Natural killer cell (primary cell): ENCODE results near the gene DLG3. TPM values are rescaled to one million over a fixed set of nuclear protein-coding genes. Genes with fewer than 3 reads are reported as not detected.
A peak's percentile ranks its signal among the peaks of the same experiment; 100 is the strongest.

Experiments used
- ATAC-seq, 3 donors: fragments of 150-1000 bp in 2 of 3; fragments of 200-7000 bp in 1 of 3; cut with Tn5 transposase; 1 replicate in 1 of 3; 2 replicates in 2 of 3; pipeline ENCODE4 v1.10.0; 2021; ENCODE audit warnings: mild to moderate bottlenecking in 2 of 3, moderate library complexity in 2 of 3
- DNase-seq, 2 donors: peaks; one replicate each; pipeline versions ENCODE4 v3.0.0 to v3.0.0-alpha.2; 2013 to 2021; ENCODE audit warnings: mixed read lengths in 1 of 2
- H3K27ac ChIP-seq: one replicate; pipeline ENCODE4 v1.5.1; 2013; ENCODE audit warnings: mild to moderate bottlenecking, low read length
- H3K27me3 ChIP-seq: one replicate; pipeline ENCODE4 v1.6.1; 2013; ENCODE audit warnings: low read length; ENCODE audit not compliant: control insufficient read depth, insufficient read depth
- H3K36me3 ChIP-seq: one replicate; pipeline ENCODE4 v1.6.1; 2013; ENCODE audit warnings: low read length; ENCODE audit not compliant: control insufficient read depth, insufficient read depth
- H3K4me1 ChIP-seq: one replicate; pipeline ENCODE4 v1.6.1; 2013; ENCODE audit warnings: low read length; ENCODE audit not compliant: control insufficient read depth, insufficient read depth
- H3K4me3 ChIP-seq: one replicate; pipeline ENCODE4 v1.5.1; 2013; ENCODE audit warnings: low read length
- H3K9me3 ChIP-seq: one replicate; pipeline ENCODE4 v1.6.1; 2013; ENCODE audit warnings: low read length; ENCODE audit not compliant: control insufficient read depth, insufficient read depth
- H3K27ac Mint-ChIP-seq, 2 donors: one replicate each; pipeline ENCODE4 v1.8.0; 2022; ENCODE audit warnings: mild to moderate bottlenecking in 2 of 2, mixed read lengths in 2 of 2, moderate library complexity in 1 of 2
- H3K27me3 Mint-ChIP-seq, 2 donors: one replicate each; pipeline ENCODE4 v1.8.0; 2022; ENCODE audit warnings: low read depth in 2 of 2, mixed read lengths in 2 of 2
- H3K36me3 Mint-ChIP-seq: one replicate; pipeline ENCODE4 v1.8.0; 2022; ENCODE audit warnings: mixed read lengths
- H3K4me1 Mint-ChIP-seq, 2 donors: one replicate each; pipeline ENCODE4 v1.8.0; 2022; ENCODE audit warnings: mixed read lengths in 2 of 2
- H3K4me3 Mint-ChIP-seq: one replicate; pipeline ENCODE4 v1.8.0; 2022; ENCODE audit warnings: mild to moderate bottlenecking, moderate library complexity, mixed read lengths
- H3K9me3 Mint-ChIP-seq, 2 donors: one replicate each; pipeline ENCODE4 v1.8.0; 2022; ENCODE audit warnings: mixed read lengths in 2 of 2
- CTCF ChIP-seq: fragments of 200-600 bp; IDR thresholded peaks from one replicate; pipeline ENCODE4 v1.8.0; 2022; ENCODE audit warnings: antibody characterized with exemption
- WGBS: methylation state at CpG from one replicate; pipeline ENCODE4 v1.1.7; 2013; ENCODE audit warnings: missing lambda C conversion rate; ENCODE audit not compliant: insufficient coverage; 5-methylcytosine and 5-hydroxymethylcytosine counted together
- intact Hi-C: fragments of 100-400 bp; cut with micrococcal nuclease; formaldehyde crosslinking; loops from one replicate; pipeline ENCODE4 v1.14.2; 2022
- total RNA-seq, 4 donors: library from RNA; stranded (reverse); fragments of 120-200 nt in 1 of 4; gene quantifications; one replicate each; pipeline versions ENCODE4 v1.2.3 to v1.2.4, GENCODE V29; 2013 to 2022

The DLG3 gene
- total RNA-seq, 3 donors from 2014 or later (not counting 1 experiment from before 2014, with no cell fraction given): 13.6 to 17.6 (median 15.9) TPM

GRCh38 chrX:70549429-70549828 is 104.8 kb downstream of the DLG3 start:
- TF ChIP-seq CTCF: no peak
- no peaks in the 10 kb centered on the region for H3K36me3 Mint-ChIP-seq
- 0% methylated on average over 1 of the region's 3 CpGs for WGBS
- H3K36me3 ChIP-seq: no peaks in the 10 kb centered on the region
- no peak overlapping the region for H3K4me3 ChIP-seq
- H3K27ac ChIP-seq: no peak overlapping the region
- H3K9me3 Mint-ChIP-seq: no peaks in the 10 kb centered on the region
- no peaks in the 10 kb centered on the region for H3K27me3 ChIP-seq
- DNase-seq: no peak
- H3K4me3 Mint-ChIP-seq: no peak overlapping the region
- no peaks in the 10 kb centered on the region for H3K4me1 Mint-ChIP-seq
- no peak overlapping the region for H3K27ac Mint-ChIP-seq
- H3K9me3 ChIP-seq: no peaks in the 10 kb centered on the region
- intact Hi-C loops: no loop called here
- no peak for ATAC-seq
- H3K27me3 Mint-ChIP-seq: peaks cover 6 to 19% of the 10 kb centered on the region in 2 donors
- no peaks in the 10 kb centered on the region for H3K4me1 ChIP-seq

GRCh38 chrX:70552130-70552704 is 107.6 kb downstream of the DLG3 start:
- no peaks in the 10 kb centered on the region for H3K9me3 Mint-ChIP-seq
- no peaks in the 10 kb centered on the region for H3K9me3 ChIP-seq
- intact Hi-C loops: no loop called here

GRCh38 chrX:70553516-70553915 is 108.9 kb downstream of the DLG3 start:
- Mint-ChIP-seq H3K27ac (no peak overlapping the region), H3K36me3 (no peaks in the 10 kb centered on the region), H3K4me3 (no peak overlapping the region), H3K9me3 (no peaks in the 10 kb centered on the region), H3K27me3 (peaks cover 6 to 33% of the 10 kb centered on the region in 2 donors), H3K4me1 (no peaks in the 10 kb centered on the region)
- ATAC-seq (no peak), DNase-seq (no peak)
- Histone ChIP-seq H3K27me3 (no peaks in the 10 kb centered on the region), H3K36me3 (no peaks in the 10 kb centered on the region), H3K9me3 (no peaks in the 10 kb centered on the region), H3K27ac (no peak overlapping the region), H3K4me1 (no peaks in the 10 kb centered on the region), H3K4me3 (no peak overlapping the region)
- no CpG with 5 or more reads among the region's 1 CpG for WGBS
- no peak for TF ChIP-seq CTCF
- intact Hi-C loops: no loop called here

More at GRCh38 chrX:70552130-70552704, 107.6 kb downstream of the DLG3 start:
- no peaks in the 10 kb centered on the region for H3K36me3 ChIP-seq
- H3K27ac ChIP-seq: no peak overlapping the region
- H3K36me3 Mint-ChIP-seq: no peaks in the 10 kb centered on the region
- peaks cover 6 to 33% of the 10 kb centered on the region in 2 donors for H3K27me3 Mint-ChIP-seq
- no peak overlapping the region for H3K27ac Mint-ChIP-seq
- no peak overlapping the region for H3K4me3 Mint-ChIP-seq
- H3K27me3 ChIP-seq: no peaks in the 10 kb centered on the region
- no peak for DNase-seq
- no peak for TF ChIP-seq CTCF
- no peaks in the 10 kb centered on the region for H3K4me1 Mint-ChIP-seq
- H3K4me1 ChIP-seq: no peaks in the 10 kb centered on the region
- 41% methylated on average over 7 of the region's 7 CpGs for WGBS
- H3K4me3 ChIP-seq: no peak overlapping the region
- ATAC-seq: no peak

- no CpG with 5 or more reads among the region's 2 CpGs for WGBS
- Histone ChIP-seq H3K4me1 (no peaks in the 10 kb centered on the region), H3K36me3 (no peaks in the 10 kb centered on the region), H3K27me3 (no peaks in the 10 kb centered on the region), H3K4me3 (no peak overlapping the region), H3K27ac (no peak overlapping the region), H3K9me3 (no peaks in the 10 kb centered on the region)
- DNase-seq (peak in 1 of 2 donors; percentile 1), ATAC-seq (no peak)
- no peaks in the 10 kb centered on the region for H3K9me3 Mint-ChIP-seq
- intact Hi-C loops: no loop called here
- TF ChIP-seq CTCF: no peak
- no peaks in the 10 kb centered on the region for H3K36me3 Mint-ChIP-seq
- no peak overlapping the region for H3K4me3 Mint-ChIP-seq
- peaks cover 6 to 33% of the 10 kb centered on the region in 2 donors for H3K27me3 Mint-ChIP-seq
- no peaks in the 10 kb centered on the region for H3K4me1 Mint-ChIP-seq
- no peak overlapping the region for H3K27ac Mint-ChIP-seq
These were observed 109.4 kb downstream of the DLG3 start for GRCh38 chrX:70554081-70554480.
